ENCODE measurements around the gene CELF4.

DNA sequence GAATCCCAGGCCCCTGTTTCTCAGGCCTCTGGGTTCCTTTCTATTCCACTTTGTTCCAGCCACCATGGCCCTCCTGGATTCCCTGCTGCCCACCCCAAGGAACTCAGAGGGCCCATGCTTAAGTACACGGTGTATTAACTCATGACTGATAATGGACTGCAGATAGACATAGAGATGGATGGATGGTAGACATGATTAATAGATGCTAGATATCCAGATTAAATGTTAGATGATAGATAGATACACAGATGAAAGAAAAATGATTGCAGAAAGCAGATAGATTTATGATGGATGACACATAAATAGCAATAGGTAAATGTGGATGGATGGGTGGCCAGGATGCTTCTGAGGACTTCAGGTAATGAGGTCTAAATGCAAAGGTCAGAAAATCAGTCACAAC is 278.0 kb downstream of the CELF4 start:
- TF ChIP-seq POLR2A (IDR thresholded peaks at IDR 0.05; ENCODE audit: low read depth, low read length): no peak
- TF ChIP-seq POLR2AphosphoS5 (IDR thresholded peaks at IDR 0.05; ENCODE audit: low read depth, low read length): no peak
- TF ChIP-seq TAF1 (IDR thresholded peaks at IDR 0.05; ENCODE audit: low read depth, low read length): no peak

Measured in GM12891 (cell line).